NT2/D1 (cell line): ENCODE data around the gene EFCAB8.

ENCODE experiments used
- SUZ12 ChIP-seq: IDR thresholded peaks from 2 replicates; pipeline ENCODE4 v1.6.1; 2011; ENCODE audit not compliant: insufficient read length, insufficient read depth; ENCODE audit errors: extremely low read depth
- ZNF274 ChIP-seq: IDR thresholded peaks from 2 replicates; pipeline ENCODE4 v1.6.1; 2011; ENCODE audit warnings: mild to moderate bottlenecking, low read depth, low read length

- TF ChIP-seq SUZ12 (no peak), ZNF274 (no peak)
Measured at GRCh38 chr20:33002087-33002808, 143.5 kb downstream of the EFCAB8 start.
